OCI-LY7 (cell line): ENCODE results near the gene CAVIN1.

Source experiments
- EZH2phosphoT487 ChIP-seq: fragments of 200-600 bp; sonication (generic); IDR thresholded peaks from 2 replicates; pipeline ENCODE4 v1.6.1; 2018; ENCODE audit warnings: low read depth, borderline replicate concordance, mild to moderate bottlenecking, mixed run types, antibody characterized with exemption, low read length, moderate library complexity, mixed read lengths
- TF ChIP-seq, protein P1 (sequence below): fragments of 200-600 bp; sonication (generic); conservative IDR thresholded peaks from 2 replicates; pipeline ENCODE4 v1.5.1; 2014; ENCODE audit warnings: mild to moderate bottlenecking, antibody characterized with exemption, low read length, moderate library complexity, mixed read lengths

DNA sequence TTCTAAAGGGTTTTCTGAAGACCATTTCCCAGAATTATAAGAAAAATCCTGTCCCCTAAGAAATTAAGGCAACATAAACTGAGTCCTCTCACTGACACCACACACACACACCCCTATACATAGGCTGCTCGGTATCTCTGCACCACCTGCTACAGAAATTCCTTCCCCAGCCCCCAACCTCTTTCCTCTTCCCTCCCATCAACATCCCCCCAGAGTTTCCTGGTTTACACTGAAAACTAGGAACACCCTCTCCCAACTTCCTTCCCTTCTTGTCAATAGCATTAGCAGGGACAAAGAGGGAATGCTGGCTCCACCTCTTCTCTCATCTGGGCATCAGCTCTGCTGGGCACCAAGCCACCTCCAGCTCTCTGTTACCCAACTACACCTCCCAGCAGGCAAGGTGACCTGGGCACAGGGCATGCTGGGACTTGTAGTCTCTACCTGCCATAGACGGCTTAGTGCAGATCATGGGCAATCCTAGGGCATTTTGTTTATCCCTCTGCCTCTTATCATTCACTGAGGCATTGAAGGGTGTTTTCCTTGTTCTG is 15.7 kb downstream of the CAVIN1 start:
- TF ChIP-seq, protein P1, sequence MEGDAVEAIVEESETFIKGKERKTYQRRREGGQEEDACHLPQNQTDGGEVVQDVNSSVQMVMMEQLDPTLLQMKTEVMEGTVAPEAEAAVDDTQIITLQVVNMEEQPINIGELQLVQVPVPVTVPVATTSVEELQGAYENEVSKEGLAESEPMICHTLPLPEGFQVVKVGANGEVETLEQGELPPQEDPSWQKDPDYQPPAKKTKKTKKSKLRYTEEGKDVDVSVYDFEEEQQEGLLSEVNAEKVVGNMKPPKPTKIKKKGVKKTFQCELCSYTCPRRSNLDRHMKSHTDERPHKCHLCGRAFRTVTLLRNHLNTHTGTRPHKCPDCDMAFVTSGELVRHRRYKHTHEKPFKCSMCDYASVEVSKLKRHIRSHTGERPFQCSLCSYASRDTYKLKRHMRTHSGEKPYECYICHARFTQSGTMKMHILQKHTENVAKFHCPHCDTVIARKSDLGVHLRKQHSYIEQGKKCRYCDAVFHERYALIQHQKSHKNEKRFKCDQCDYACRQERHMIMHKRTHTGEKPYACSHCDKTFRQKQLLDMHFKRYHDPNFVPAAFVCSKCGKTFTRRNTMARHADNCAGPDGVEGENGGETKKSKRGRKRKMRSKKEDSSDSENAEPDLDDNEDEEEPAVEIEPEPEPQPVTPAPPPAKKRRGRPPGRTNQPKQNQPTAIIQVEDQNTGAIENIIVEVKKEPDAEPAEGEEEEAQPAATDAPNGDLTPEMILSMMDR, result no peak
- no peak for TF ChIP-seq EZH2phosphoT487
